GM10266 (cell line): ENCODE measurements around the gene RNF144A.

Source experiments
- DNase-seq: peaks from one replicate; pipeline ENCODE4 v3.0.0; 2012; ENCODE audit errors: extremely low spot score
- CTCF ChIP-seq: IDR thresholded peaks from 2 replicates; pipeline ENCODE4 v1.5.1; 2012; ENCODE audit warnings: mild to moderate bottlenecking, low read depth; ENCODE audit not compliant: control insufficient read depth, insufficient read depth; ENCODE audit errors: missing control alignments

RNF144A gene

GRCh38 chr2:6880200-6880733 lies 36.9 kb upstream of the RNF144A start:
- no peak for DNase-seq
- no peak for TF ChIP-seq CTCF

GRCh38 chr2:6881046-6881445 lies 36.2 kb upstream of the RNF144A start:
- TF ChIP-seq CTCF = no peak
- DNase-seq = no peak

GRCh38 chr2:6881516-6881915 lies 35.7 kb upstream of the RNF144A start:
- TF ChIP-seq CTCF = no peak
- DNase-seq = no peak

GRCh38 chr2:6883448-6884122 lies 33.6 kb upstream of the RNF144A start:
- DNase-seq = no peak
- no peak for TF ChIP-seq CTCF

- no peak for TF ChIP-seq CTCF
- DNase-seq = no peak
Observed at GRCh38 chr2:6885551-6885950, 31.7 kb upstream of the RNF144A start.

- TF ChIP-seq CTCF = no peak
Observed at GRCh38 chr2:6885968-6886367, 31.2 kb upstream of the RNF144A start.

GRCh38 chr2:6887751-6888192 lies 29.4 kb upstream of the RNF144A start:
- no peak for DNase-seq
- TF ChIP-seq CTCF = no peak

More at GRCh38 chr2:6885968-6886367, 31.2 kb upstream of the RNF144A start:
- DNase-seq = no peak
